A673 (cell line): ENCODE measurements around the gene KCNK16. TPM values are rescaled to one million over a fixed set of nuclear protein-coding genes. Genes with fewer than 3 reads are reported as not detected.

Experiments used
- BruUV-seq: library from RNA; stranded (reverse); fragments of 400-500 nt; replicated peaks from 2 replicates; lab custom pipeline; 2021; lab: Mats Ljungman, UMichigan
- CTCF ChIA-PET: fragments of 300-600 bp; sonication (Branson Sonifier 250); formaldehyde crosslinking; loops from one replicate; lab custom pipeline; 2022; ENCODE audit warnings: antibody characterized with exemption; lab: Charles Lee
- POLR2A ChIA-PET: fragments of 300-600 bp; sonication (Branson Sonifier 250); formaldehyde crosslinking; loops from one replicate; lab custom pipeline; 2022; ENCODE audit warnings: antibody characterized with exemption; ENCODE audit not compliant: low non-redundant PET; lab: Charles Lee
- DNase-seq: peaks from one replicate; pipeline ENCODE4 v3.0.0-alpha.2; 2015; ENCODE audit warnings: low spot score
- H3K27ac ChIP-seq: fragments of 200-600 bp; sonication (generic); 2 replicates; pipeline ENCODE4 v1.5.1; 2016; ENCODE audit warnings: mixed run types, low read depth, mild to moderate bottlenecking, mixed read lengths, antibody characterized with exemption, low read length; ENCODE audit not compliant: poor library complexity, severe bottlenecking
- H3K27me3 ChIP-seq: fragments of 200-600 bp; sonication (generic); replicated peaks from 2 replicates; pipeline ENCODE4 v1.6.1; 2017; ENCODE audit warnings: mixed run types, low read depth, mild to moderate bottlenecking, mixed read lengths, antibody characterized with exemption, low read length; ENCODE audit not compliant: insufficient read depth, poor library complexity
- H3K36me3 ChIP-seq: fragments of 200-600 bp; sonication (generic); 2 replicates; pipeline ENCODE4 v1.6.1; 2016; ENCODE audit warnings: mixed run types, mild to moderate bottlenecking, mixed read lengths, antibody characterized with exemption, low read length; ENCODE audit not compliant: insufficient read depth, poor library complexity, severe bottlenecking
- H3K4me1 ChIP-seq: fragments of 200-600 bp; sonication (generic); 2 replicates; pipeline ENCODE4 v1.6.1; 2017; ENCODE audit warnings: mixed run types, mild to moderate bottlenecking, mixed read lengths, antibody characterized with exemption, low read length; ENCODE audit not compliant: insufficient read depth, poor library complexity, severe bottlenecking
- H3K4me3 ChIP-seq: fragments of 200-600 bp; sonication (generic); 2 replicates; pipeline ENCODE4 v1.5.1; 2016; ENCODE audit warnings: low read depth, mixed run types, mild to moderate bottlenecking, mixed read lengths, low read length; ENCODE audit not compliant: poor library complexity, severe bottlenecking
- H3K9me3 ChIP-seq: fragments of 200-600 bp; sonication (generic); 2 replicates; pipeline ENCODE4 v1.6.1; 2016; ENCODE audit warnings: mixed run types, low read depth, mild to moderate bottlenecking, mixed read lengths, antibody characterized with exemption, low read length; ENCODE audit not compliant: poor library complexity, severe bottlenecking
- EZH2 ChIP-seq: fragments of 200-600 bp; sonication (generic); IDR thresholded peaks from 2 replicates; pipeline ENCODE4 v1.6.1; 2017; ENCODE audit warnings: borderline replicate concordance, low read depth, mild to moderate bottlenecking, mixed read lengths, antibody characterized with exemption, low read length; ENCODE audit not compliant: poor library complexity, severe bottlenecking
- intact Hi-C: fragments of 100-400 bp; cut with micrococcal nuclease; formaldehyde crosslinking; loops from one replicate; pipeline ENCODE4 v1.10.0; 2022; ENCODE audit not compliant: unreplicated experiment
- total RNA-seq: library from RNA; stranded (reverse); gene quantifications from 2 replicates; pipeline ENCODE4 v1.2.3, GENCODE V29; 2021
- TF ChIP-seq, protein P1 (sequence below): fragments of 300-800, 200-600 bp; sonication (generic); conservative IDR thresholded peaks from 2 replicates; pipeline ENCODE4 v1.5.1; 2017; ENCODE audit warnings: low read depth, mild to moderate bottlenecking, antibody characterized with exemption, low read length, moderate library complexity, mixed read lengths

The KCNK16 gene
- total RNA-seq, 1 experiment from 2014 or later: not detected

DNA sequence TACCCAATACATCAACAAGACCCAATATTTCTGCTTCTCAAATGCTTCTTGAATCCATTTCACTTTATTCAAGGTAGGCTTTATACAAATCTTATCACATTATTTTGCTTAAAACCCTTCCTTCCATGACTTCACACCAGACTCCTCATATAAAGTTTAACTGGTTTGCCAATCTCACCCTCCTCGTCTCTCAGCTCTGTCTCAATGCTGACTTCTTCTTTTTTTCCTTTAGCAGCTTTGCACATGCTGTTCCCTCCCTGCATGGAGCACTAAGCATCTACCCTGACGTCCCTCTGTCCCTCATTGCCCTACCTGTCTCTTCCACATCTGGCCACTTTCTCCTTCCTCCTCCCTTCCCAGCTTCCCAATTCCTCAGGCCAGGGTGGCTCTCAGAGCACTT is 39.7 kb downstream of the KCNK16 start:
- Histone ChIP-seq H3K27me3 (peaks cover 29% of the 10 kb centered on the region), H3K4me3 (no peak overlapping the region), H3K9me3 (no peaks in the 10 kb centered on the region), H3K36me3 (no peaks in the 10 kb centered on the region), H3K27ac (no peak overlapping the region), H3K4me1 (no peaks in the 10 kb centered on the region)
- intact Hi-C loops: no loop called here
- DNase-seq: no peak
- TF ChIP-seq, protein P1, sequence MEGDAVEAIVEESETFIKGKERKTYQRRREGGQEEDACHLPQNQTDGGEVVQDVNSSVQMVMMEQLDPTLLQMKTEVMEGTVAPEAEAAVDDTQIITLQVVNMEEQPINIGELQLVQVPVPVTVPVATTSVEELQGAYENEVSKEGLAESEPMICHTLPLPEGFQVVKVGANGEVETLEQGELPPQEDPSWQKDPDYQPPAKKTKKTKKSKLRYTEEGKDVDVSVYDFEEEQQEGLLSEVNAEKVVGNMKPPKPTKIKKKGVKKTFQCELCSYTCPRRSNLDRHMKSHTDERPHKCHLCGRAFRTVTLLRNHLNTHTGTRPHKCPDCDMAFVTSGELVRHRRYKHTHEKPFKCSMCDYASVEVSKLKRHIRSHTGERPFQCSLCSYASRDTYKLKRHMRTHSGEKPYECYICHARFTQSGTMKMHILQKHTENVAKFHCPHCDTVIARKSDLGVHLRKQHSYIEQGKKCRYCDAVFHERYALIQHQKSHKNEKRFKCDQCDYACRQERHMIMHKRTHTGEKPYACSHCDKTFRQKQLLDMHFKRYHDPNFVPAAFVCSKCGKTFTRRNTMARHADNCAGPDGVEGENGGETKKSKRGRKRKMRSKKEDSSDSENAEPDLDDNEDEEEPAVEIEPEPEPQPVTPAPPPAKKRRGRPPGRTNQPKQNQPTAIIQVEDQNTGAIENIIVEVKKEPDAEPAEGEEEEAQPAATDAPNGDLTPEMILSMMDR: no peak
- no peak for TF ChIP-seq EZH2
- CTCF ChIA-PET: no interaction called here
- BruUV-seq: no TSS peak
- POLR2A ChIA-PET: no interaction called here

DNA sequence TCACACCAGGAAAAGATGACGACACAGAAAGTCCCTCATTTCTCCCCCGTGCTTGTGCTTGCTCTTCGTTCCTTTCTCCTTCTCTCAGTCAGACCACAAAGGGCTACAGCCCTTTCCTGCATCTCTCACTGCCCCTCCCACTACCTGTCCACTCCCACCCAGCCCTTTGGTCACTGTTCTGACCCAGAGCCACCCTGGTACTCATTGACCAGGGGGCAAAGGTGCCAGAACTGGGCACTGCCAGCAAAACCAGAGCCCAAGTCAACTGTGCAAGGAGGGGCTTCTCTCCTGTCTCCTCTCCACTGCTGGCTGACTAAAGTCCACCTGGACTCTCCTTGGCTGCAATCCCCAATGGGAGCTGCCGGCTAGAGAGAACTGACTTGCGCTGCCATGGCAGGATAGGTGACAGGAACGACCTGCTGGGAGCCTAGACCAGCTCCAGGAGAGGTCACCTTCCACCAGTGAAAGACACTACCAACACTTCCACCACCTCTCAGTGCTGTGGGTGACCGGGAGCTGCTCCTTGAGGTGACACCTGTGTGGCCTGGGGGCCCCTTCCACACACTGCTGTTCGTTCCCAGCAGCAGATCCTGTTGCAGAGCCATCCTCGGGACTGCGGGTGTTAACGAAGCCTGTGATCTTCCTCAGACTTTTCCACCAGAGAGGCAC is 41.1 kb downstream of the KCNK16 start:
- ChIA-PET CTCF (no interaction called here), POLR2A (no interaction called here)
- Histone ChIP-seq H3K9me3 (no peaks in the 10 kb centered on the region), H3K36me3 (no peaks in the 10 kb centered on the region), H3K4me1 (no peaks in the 10 kb centered on the region), H3K27me3 (peaks cover 31% of the 10 kb centered on the region), H3K4me3 (no peak overlapping the region), H3K27ac (no peak overlapping the region)
- BruUV-seq: no TSS peak
- no peak for DNase-seq
- no peak for TF ChIP-seq EZH2
- TF ChIP-seq, protein P1: no peak
- intact Hi-C loops: no loop called here

DNA sequence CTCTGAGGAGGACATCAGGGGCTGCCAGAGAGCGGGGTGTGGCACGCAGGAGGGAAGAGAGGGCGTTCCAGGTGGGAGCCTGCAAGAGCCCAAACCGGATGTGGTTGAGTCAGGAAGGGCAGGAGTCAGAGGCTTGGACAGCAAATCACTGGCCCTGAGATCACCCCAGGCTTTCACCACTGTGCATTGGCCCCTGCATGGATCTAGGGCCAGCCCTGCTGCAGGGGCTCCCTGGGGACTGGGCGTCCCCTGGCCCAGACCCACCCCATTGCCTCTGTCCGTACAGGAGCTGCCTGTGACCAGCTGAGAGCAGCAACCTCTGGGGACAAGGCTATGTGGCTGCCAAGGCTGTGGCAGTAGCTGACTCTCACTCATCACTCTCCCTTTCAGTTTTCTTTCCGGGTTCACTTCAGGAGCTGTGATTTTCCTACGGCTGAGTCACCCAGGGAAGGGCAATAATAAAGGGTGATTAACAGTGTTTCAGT is 42.2 kb downstream of the KCNK16 start:
- no peaks in the 10 kb centered on the region for H3K9me3 ChIP-seq
- DNase-seq: no peak
- ChIA-PET CTCF (no interaction called here), POLR2A (no interaction called here)
- TF ChIP-seq EZH2: no peak
- TF ChIP-seq, protein P1: no peak
- H3K4me1 ChIP-seq: no peaks in the 10 kb centered on the region
- BruUV-seq: no TSS peak
- H3K4me3 ChIP-seq: no peak overlapping the region
- H3K27ac ChIP-seq: no peak overlapping the region
- H3K36me3 ChIP-seq: no peaks in the 10 kb centered on the region
- intact Hi-C loops: no loop called here
- H3K27me3 ChIP-seq: peaks cover 34% of the 10 kb centered on the region
